ENCODE measurements around the gene RGS5.

The RGS5 gene

GRCh38 chr1:163187849-163188248, 14.9 kb downstream of the RGS5 start:
- Histone ChIP-seq H3K4me3 (ENCODE audit: insufficient read depth, low read depth, low read length) (no peak overlapping the region), H3K27ac (ENCODE audit: insufficient read depth, low read depth, low read length, poor library complexity, severe bottlenecking) (no peak overlapping the region), H3K9me3 (ENCODE audit: control insufficient read depth, low read length) (no peaks in the 10 kb centered on the region), H3K36me3 (ENCODE audit: control insufficient read depth, insufficient read depth, low read length) (no peaks in the 10 kb centered on the region), H3K27me3 (ENCODE audit: control insufficient read depth, insufficient read depth, low read length, poor library complexity, severe bottlenecking) (no peaks in the 10 kb centered on the region), H3K4me1 (ENCODE audit: control insufficient read depth, insufficient read depth, low read length) (no peaks in the 10 kb centered on the region)
- WGBS, 2 experiments: 96 to 97% methylated on average over 6 of the region's 6 CpGs

GRCh38 chr1:163186862-163187261, 15.9 kb downstream of the RGS5 start:
- H3K36me3 ChIP-seq (ENCODE audit: control insufficient read depth, insufficient read depth, low read length): no peaks in the 10 kb centered on the region
- H3K4me3 ChIP-seq (ENCODE audit: insufficient read depth, low read depth, low read length): no peak overlapping the region
- H3K27me3 ChIP-seq (ENCODE audit: control insufficient read depth, insufficient read depth, low read length, poor library complexity, severe bottlenecking): no peaks in the 10 kb centered on the region
- WGBS, 2 experiments: 94 to 100% methylated on average over 2 of the region's 2 CpGs
- H3K4me1 ChIP-seq (ENCODE audit: control insufficient read depth, insufficient read depth, low read length): no peaks in the 10 kb centered on the region
- no peak overlapping the region for H3K27ac ChIP-seq (ENCODE audit: insufficient read depth, low read depth, low read length, poor library complexity, severe bottlenecking)
- no peaks in the 10 kb centered on the region for H3K9me3 ChIP-seq (ENCODE audit: control insufficient read depth, low read length)

- Histone ChIP-seq H3K27me3 (ENCODE audit: control insufficient read depth, insufficient read depth, low read length, poor library complexity, severe bottlenecking) (no peaks in the 10 kb centered on the region), H3K4me3 (ENCODE audit: insufficient read depth, low read depth, low read length) (no peak overlapping the region), H3K27ac (ENCODE audit: insufficient read depth, low read depth, low read length, poor library complexity, severe bottlenecking) (no peak overlapping the region), H3K4me1 (ENCODE audit: control insufficient read depth, insufficient read depth, low read length) (no peaks in the 10 kb centered on the region), H3K9me3 (ENCODE audit: control insufficient read depth, low read length) (no peaks in the 10 kb centered on the region), H3K36me3 (ENCODE audit: control insufficient read depth, insufficient read depth, low read length) (no peaks in the 10 kb centered on the region)
- WGBS, 2 experiments: 64 to 88% methylated on average over 1 of the region's 2 CpGs
These were observed 20.3 kb downstream of the RGS5 start for GRCh38 chr1:163182330-163182949.

GRCh38 chr1:163178628-163179027, 24.1 kb downstream of the RGS5 start:
- WGBS, 2 experiments: 92 to 100% methylated on average over 2 of the region's 2 CpGs
- peaks cover 2% of the 10 kb centered on the region for H3K9me3 ChIP-seq (ENCODE audit: control insufficient read depth, low read length)
- no peaks in the 10 kb centered on the region for H3K4me1 ChIP-seq (ENCODE audit: control insufficient read depth, insufficient read depth, low read length)
- H3K36me3 ChIP-seq (ENCODE audit: control insufficient read depth, insufficient read depth, low read length): no peaks in the 10 kb centered on the region
- no peaks in the 10 kb centered on the region for H3K27me3 ChIP-seq (ENCODE audit: control insufficient read depth, insufficient read depth, low read length, poor library complexity, severe bottlenecking)
- no peak overlapping the region for H3K4me3 ChIP-seq (ENCODE audit: insufficient read depth, low read depth, low read length)
- no peak overlapping the region for H3K27ac ChIP-seq (ENCODE audit: insufficient read depth, low read depth, low read length, poor library complexity, severe bottlenecking)

- Histone ChIP-seq H3K27ac (ENCODE audit: insufficient read depth, low read depth, low read length, poor library complexity, severe bottlenecking) (no peak overlapping the region), H3K27me3 (ENCODE audit: control insufficient read depth, insufficient read depth, low read length, poor library complexity, severe bottlenecking) (no peaks in the 10 kb centered on the region), H3K4me3 (ENCODE audit: insufficient read depth, low read depth, low read length) (no peak overlapping the region), H3K9me3 (ENCODE audit: control insufficient read depth, low read length) (peaks cover 2% of the 10 kb centered on the region), H3K4me1 (ENCODE audit: control insufficient read depth, insufficient read depth, low read length) (no peaks in the 10 kb centered on the region), H3K36me3 (ENCODE audit: control insufficient read depth, insufficient read depth, low read length) (no peaks in the 10 kb centered on the region)
- 94 to 97% methylated on average over 4 of the region's 4 CpGs for WGBS, 2 experiments
These were observed 25.9 kb downstream of the RGS5 start for GRCh38 chr1:163176797-163177196.

GRCh38 chr1:163174524-163175437, 27.9 kb downstream of the RGS5 start:
- H3K4me3 ChIP-seq (ENCODE audit: insufficient read depth, low read depth, low read length): no peak overlapping the region
- no peak overlapping the region for H3K27ac ChIP-seq (ENCODE audit: insufficient read depth, low read depth, low read length, poor library complexity, severe bottlenecking)

GRCh38 chr1:163173121-163173520, 29.6 kb downstream of the RGS5 start:
- no peak overlapping the region for H3K4me3 ChIP-seq (ENCODE audit: insufficient read depth, low read depth, low read length)
- no peaks in the 10 kb centered on the region for H3K36me3 ChIP-seq (ENCODE audit: control insufficient read depth, insufficient read depth, low read length)
- no peaks in the 10 kb centered on the region for H3K27me3 ChIP-seq (ENCODE audit: control insufficient read depth, insufficient read depth, low read length, poor library complexity, severe bottlenecking)
- WGBS, 2 experiments: 80 to 94% methylated on average over 4 of the region's 4 CpGs
- H3K4me1 ChIP-seq (ENCODE audit: control insufficient read depth, insufficient read depth, low read length): no peaks in the 10 kb centered on the region
- no peak overlapping the region for H3K27ac ChIP-seq (ENCODE audit: insufficient read depth, low read depth, low read length, poor library complexity, severe bottlenecking)
- H3K9me3 ChIP-seq (ENCODE audit: control insufficient read depth, low read length): peaks cover 2% of the 10 kb centered on the region

More at GRCh38 chr1:163174524-163175437, 27.9 kb downstream of the RGS5 start:
- peaks cover 2% of the 10 kb centered on the region for H3K9me3 ChIP-seq (ENCODE audit: control insufficient read depth, low read length)
- no peaks in the 10 kb centered on the region for H3K4me1 ChIP-seq (ENCODE audit: control insufficient read depth, insufficient read depth, low read length)
- H3K36me3 ChIP-seq (ENCODE audit: control insufficient read depth, insufficient read depth, low read length): no peaks in the 10 kb centered on the region
- 67 to 68% methylated on average over 18 of the region's 18 CpGs for WGBS, 2 experiments
- no peaks in the 10 kb centered on the region for H3K27me3 ChIP-seq (ENCODE audit: control insufficient read depth, insufficient read depth, low read length, poor library complexity, severe bottlenecking)

- Histone ChIP-seq H3K4me3 (ENCODE audit: insufficient read depth, low read depth, low read length) (no peak overlapping the region), H3K27me3 (ENCODE audit: control insufficient read depth, insufficient read depth, low read length, poor library complexity, severe bottlenecking) (no peaks in the 10 kb centered on the region), H3K27ac (ENCODE audit: insufficient read depth, low read depth, low read length, poor library complexity, severe bottlenecking) (no peak overlapping the region), H3K36me3 (ENCODE audit: control insufficient read depth, insufficient read depth, low read length) (no peaks in the 10 kb centered on the region), H3K9me3 (ENCODE audit: control insufficient read depth, low read length) (peaks cover 2% of the 10 kb centered on the region), H3K4me1 (ENCODE audit: control insufficient read depth, insufficient read depth, low read length) (no peaks in the 10 kb centered on the region)
- WGBS, 2 experiments: 95 to 96% methylated on average over 2 of the region's 2 CpGs
These were observed 30.1 kb downstream of the RGS5 start for GRCh38 chr1:163172596-163172995.

GRCh38 chr1:163171826-163172225, 30.9 kb downstream of the RGS5 start:
- Histone ChIP-seq H3K9me3 (ENCODE audit: control insufficient read depth, low read length) (peaks cover 2% of the 10 kb centered on the region), H3K36me3 (ENCODE audit: control insufficient read depth, insufficient read depth, low read length) (no peaks in the 10 kb centered on the region), H3K4me1 (ENCODE audit: control insufficient read depth, insufficient read depth, low read length) (no peaks in the 10 kb centered on the region), H3K27me3 (ENCODE audit: control insufficient read depth, insufficient read depth, low read length, poor library complexity, severe bottlenecking) (no peaks in the 10 kb centered on the region), H3K4me3 (ENCODE audit: insufficient read depth, low read depth, low read length) (no peak overlapping the region), H3K27ac (ENCODE audit: insufficient read depth, low read depth, low read length, poor library complexity, severe bottlenecking) (no peak overlapping the region)
- WGBS, 2 experiments: 85 to 90% methylated on average over 5 of the region's 5 CpGs

GRCh38 chr1:163170975-163171676, 31.6 kb downstream of the RGS5 start:
- WGBS, 2 experiments: 85 to 92% methylated on average over 5 of the region's 5 CpGs
- Histone ChIP-seq H3K27me3 (ENCODE audit: control insufficient read depth, insufficient read depth, low read length, poor library complexity, severe bottlenecking) (no peaks in the 10 kb centered on the region), H3K27ac (ENCODE audit: insufficient read depth, low read depth, low read length, poor library complexity, severe bottlenecking) (no peak overlapping the region), H3K36me3 (ENCODE audit: control insufficient read depth, insufficient read depth, low read length) (no peaks in the 10 kb centered on the region), H3K4me1 (ENCODE audit: control insufficient read depth, insufficient read depth, low read length) (no peaks in the 10 kb centered on the region), H3K4me3 (ENCODE audit: insufficient read depth, low read depth, low read length) (no peak overlapping the region), H3K9me3 (ENCODE audit: control insufficient read depth, low read length) (peaks cover 2% of the 10 kb centered on the region)
